Stomach (tissue), 9 donors: ENCODE data around the gene C4BPB. TPM values are rescaled to one million over a fixed set of nuclear protein-coding genes. Genes with fewer than 3 reads are reported as not detected.

Source experiments
- DNase-seq, 2 donors: peaks; one replicate each; pipeline versions ENCODE4 v3.0.0 to v3.0.0-alpha.2; 2013 to 2019
- H3K27ac ChIP-seq, 5 donors: fragments of 200-600 bp in 4 of 5; sonication (generic) in 4 of 5; one replicate each; pipeline ENCODE4 v1.5.1; 2013 to 2019; ENCODE audit warnings: mild to moderate bottlenecking in 1 of 5, moderate library complexity in 1 of 5
- H3K27me3 ChIP-seq, 3 donors: fragments of 200-600 bp; sonication (generic); one replicate each; pipeline ENCODE4 v1.5.1; 2017 to 2019; ENCODE audit warnings: mixed run types in 1 of 3
- H3K36me3 ChIP-seq, 4 donors: fragments of 200-600 bp; sonication (generic); 1 replicate in 3 of 4; 2 replicates in 1 of 4; pipeline ENCODE4 v1.5.1; 2016 to 2019
- H3K4me1 ChIP-seq, 4 donors: fragments of 200-600 bp; sonication (generic); one replicate each; pipeline ENCODE4 v1.5.1; 2016 to 2019
- H3K4me3 ChIP-seq, 4 donors: fragments of 200-600 bp; sonication (generic) in 3 of 4; one replicate each; pipeline ENCODE4 v1.5.1; 2016 to 2019; ENCODE audit warnings: mild to moderate bottlenecking in 1 of 4
- H3K9me3 ChIP-seq, 4 donors: fragments of 200-600 bp; sonication (generic); one replicate each; pipeline ENCODE4 v1.5.1; 2016 to 2019
- EP300 ChIP-seq: sonication (generic); formaldehyde crosslinking; IDR thresholded peaks from one replicate; pipeline ENCODE4 v1.6.1; 2017; ENCODE audit warnings: antibody characterized with exemption
- POLR2A ChIP-seq, 4 donors: fragments of 450-650 bp; IDR thresholded peaks; one replicate each; pipeline ENCODE4 v1.6.1; 2016; ENCODE audit warnings: antibody characterized with exemption in 4 of 4, control low read depth in 2 of 4, mild to moderate bottlenecking in 1 of 4, moderate library complexity in 1 of 4
- POLR2AphosphoS5 ChIP-seq, 3 donors: sonication (generic); formaldehyde crosslinking; IDR thresholded peaks; one replicate each; pipeline ENCODE4 v1.6.1; 2016; ENCODE audit warnings: antibody characterized with exemption in 3 of 3
- WGBS, 5 donors: extraction: QIAGEN DNeasy Blood & Tissue Kit in 3 of 5; methylation state at CpG; one replicate each; pipeline versions ENCODE4 v1.1.5 to v1.1.7; 2013 to 2018; 5-methylcytosine and 5-hydroxymethylcytosine counted together
- intact Hi-C: fragments of 100-400 bp; cut with DNase I; formaldehyde crosslinking; loops from one replicate; pipeline ENCODE4 v1.15.1; 2023; ENCODE audit warnings: low total_unique reads
- polyA plus RNA-seq, 3 donors: library from polyadenylated mRNA; stranded (reverse); fragments of 200-250 nt; gene quantifications; one replicate each; pipeline ENCODE4 v1.2.3, GENCODE V29; 2013
- total RNA-seq, 5 donors: library from RNA; depleted of rRNA; stranded (reverse); fragments of >200 nt; gene quantifications; one replicate each; pipeline versions ENCODE4 v1.1.0 to v1.2.3, GENCODE V29; 2014 to 2016
- TF ChIP-seq, protein P1 (sequence below), 7 experiments: fragments of 450-650 bp in 4 of 7; fragments of 200-600 bp in 3 of 7; sonication (generic) in 3 of 7; IDR thresholded peaks; one replicate each; pipeline ENCODE4 v1.5.1; 2016 to 2019; ENCODE audit warnings: antibody characterized with exemption in 7 of 7, control low read depth in 2 of 7, mild to moderate bottlenecking in 1 of 7
- donor health status: healthy with polysubstance abuse.
- donor health status: Bipolar disorder and iron deficiency.
- donor health status: healthy.

The C4BPB gene
- total and polyA plus RNA-seq, 8 donors: 3.5 to 18.9 (median 8.5) TPM; not detected in 3

DNA sequence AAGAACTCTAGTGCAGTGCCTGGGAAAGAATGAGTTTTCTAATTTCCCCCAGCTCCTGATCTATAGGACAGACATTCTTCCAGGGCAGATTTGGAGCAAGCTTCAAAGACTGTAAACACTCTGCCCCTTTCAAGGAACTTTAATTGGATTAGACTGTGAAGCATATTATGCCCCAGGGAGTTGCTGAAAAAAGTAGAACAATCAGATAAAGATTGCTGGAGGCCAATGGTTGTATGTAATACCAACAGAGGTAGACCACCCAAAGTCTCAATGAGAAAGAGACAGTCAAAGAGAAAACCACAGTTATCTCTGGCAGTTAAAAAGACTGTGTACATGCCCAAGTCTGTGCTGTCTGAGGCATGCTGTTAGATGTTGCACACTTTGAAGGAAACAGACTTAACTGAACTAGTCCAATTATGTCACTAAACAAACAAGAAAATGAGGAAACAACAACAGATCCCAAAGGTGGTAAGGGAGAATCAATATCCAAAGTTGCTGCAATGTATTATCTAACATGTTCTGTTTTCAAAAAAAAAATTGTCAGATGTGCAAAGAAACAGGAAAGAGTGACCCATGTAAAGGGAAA is 39.8 kb downstream of the C4BPB start:
- Histone ChIP-seq H3K4me3 (no peak overlapping the region), H3K4me1 (no peaks in the 10 kb centered on the region), H3K36me3 (peaks cover 0 to 15% (median 0%) of the 10 kb centered on the region in 4 donors), H3K27me3 (no peaks in the 10 kb centered on the region), H3K27ac (no peak overlapping the region), H3K9me3 (peaks cover 5 to 37% (median 27%) of the 10 kb centered on the region in 4 donors)
- DNase-seq: no peak
- TF ChIP-seq POLR2AphosphoS5 (IDR thresholded peaks at IDR 0.05) (no peak), POLR2A (IDR thresholded peaks at IDR 0.05) (no peak)
- TF ChIP-seq, protein P1, sequence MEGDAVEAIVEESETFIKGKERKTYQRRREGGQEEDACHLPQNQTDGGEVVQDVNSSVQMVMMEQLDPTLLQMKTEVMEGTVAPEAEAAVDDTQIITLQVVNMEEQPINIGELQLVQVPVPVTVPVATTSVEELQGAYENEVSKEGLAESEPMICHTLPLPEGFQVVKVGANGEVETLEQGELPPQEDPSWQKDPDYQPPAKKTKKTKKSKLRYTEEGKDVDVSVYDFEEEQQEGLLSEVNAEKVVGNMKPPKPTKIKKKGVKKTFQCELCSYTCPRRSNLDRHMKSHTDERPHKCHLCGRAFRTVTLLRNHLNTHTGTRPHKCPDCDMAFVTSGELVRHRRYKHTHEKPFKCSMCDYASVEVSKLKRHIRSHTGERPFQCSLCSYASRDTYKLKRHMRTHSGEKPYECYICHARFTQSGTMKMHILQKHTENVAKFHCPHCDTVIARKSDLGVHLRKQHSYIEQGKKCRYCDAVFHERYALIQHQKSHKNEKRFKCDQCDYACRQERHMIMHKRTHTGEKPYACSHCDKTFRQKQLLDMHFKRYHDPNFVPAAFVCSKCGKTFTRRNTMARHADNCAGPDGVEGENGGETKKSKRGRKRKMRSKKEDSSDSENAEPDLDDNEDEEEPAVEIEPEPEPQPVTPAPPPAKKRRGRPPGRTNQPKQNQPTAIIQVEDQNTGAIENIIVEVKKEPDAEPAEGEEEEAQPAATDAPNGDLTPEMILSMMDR (IDR thresholded peaks at IDR 0.05): no peak
- intact Hi-C loops: no loop called here

DNA sequence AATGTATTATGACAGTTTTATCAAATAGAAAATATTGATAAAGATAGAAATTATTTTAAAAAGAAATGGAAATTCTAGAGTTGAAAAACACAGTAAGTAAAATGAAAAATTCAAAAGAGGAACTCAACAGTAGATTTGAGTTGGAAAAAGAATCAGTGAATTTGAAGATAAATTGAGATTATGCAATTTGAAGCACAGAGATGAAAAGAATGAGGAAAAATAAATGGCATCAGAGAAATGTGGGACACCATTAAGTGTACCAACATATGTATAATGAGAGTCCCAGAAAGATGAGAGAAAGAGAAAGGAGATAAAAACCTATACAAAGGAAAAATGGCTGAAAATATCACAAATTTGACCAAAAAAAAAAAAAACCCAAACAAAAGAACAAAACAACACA is 40.4 kb downstream of the C4BPB start:
- DNase-seq: no peak
- Histone ChIP-seq H3K9me3 (peaks cover 5 to 37% (median 27%) of the 10 kb centered on the region in 4 donors), H3K4me1 (no peaks in the 10 kb centered on the region), H3K27ac (no peak overlapping the region), H3K36me3 (peaks cover 0 to 15% (median 0%) of the 10 kb centered on the region in 4 donors), H3K4me3 (no peak overlapping the region), H3K27me3 (no peaks in the 10 kb centered on the region)
- TF ChIP-seq, protein P1 (IDR thresholded peaks at IDR 0.05): no peak
- no peak for TF ChIP-seq POLR2A (IDR thresholded peaks at IDR 0.05)
- no peak for TF ChIP-seq POLR2AphosphoS5 (IDR thresholded peaks at IDR 0.05)
- no peak for TF ChIP-seq EP300
- intact Hi-C loops: no loop called here

DNA sequence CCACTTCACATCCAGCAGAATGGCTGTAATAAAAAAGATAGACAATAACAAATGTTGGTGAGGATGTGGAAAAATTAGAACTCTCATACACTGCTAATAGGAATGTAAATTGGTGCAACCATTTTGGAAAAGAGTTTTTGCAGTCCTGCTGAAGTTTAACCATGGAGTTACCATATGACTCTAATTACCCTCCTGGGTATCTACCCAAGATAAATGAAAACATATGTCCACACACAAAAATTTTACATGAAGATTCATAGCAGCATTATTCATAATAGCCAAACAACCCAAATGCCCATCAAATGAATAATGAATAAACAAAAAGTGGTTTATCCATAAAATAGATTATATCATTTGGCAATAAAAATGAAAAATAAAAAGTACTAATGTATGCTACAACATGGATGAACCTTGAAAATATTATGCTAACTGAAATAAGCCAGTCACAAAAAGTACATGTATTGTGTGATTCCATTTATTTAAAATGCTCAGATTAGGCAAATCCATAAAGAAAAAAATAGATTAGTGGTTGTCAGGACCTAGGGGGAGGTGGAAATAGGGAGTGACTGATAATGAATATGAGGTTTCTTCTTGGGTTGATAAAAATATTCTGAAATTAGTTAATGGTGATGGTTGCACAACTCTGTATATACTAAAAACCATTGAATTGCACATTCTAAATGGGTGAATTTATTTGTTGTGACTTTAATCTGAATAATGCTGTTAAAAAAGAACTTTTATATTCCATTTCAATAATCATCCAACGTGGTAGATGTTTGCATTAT is 41.8 kb downstream of the C4BPB start:
- Histone ChIP-seq H3K27me3 (no peaks in the 10 kb centered on the region), H3K36me3 (peaks cover 0 to 11% (median 0%) of the 10 kb centered on the region in 4 donors), H3K4me1 (no peaks in the 10 kb centered on the region), H3K27ac (no peak overlapping the region), H3K4me3 (no peak overlapping the region), H3K9me3 (peaks cover 5 to 35% (median 26%) of the 10 kb centered on the region in 4 donors)
- intact Hi-C loops: no loop called here
- WGBS, 5 donors: 46 to 58% (median 47%) methylated on average over 1 of the region's 1 CpG
- no peak for DNase-seq
- TF ChIP-seq, protein P1 (IDR thresholded peaks at IDR 0.05): no peak
- no peak for TF ChIP-seq POLR2AphosphoS5 (IDR thresholded peaks at IDR 0.05)
- TF ChIP-seq EP300: no peak
- TF ChIP-seq POLR2A (IDR thresholded peaks at IDR 0.05): no peak

DNA sequence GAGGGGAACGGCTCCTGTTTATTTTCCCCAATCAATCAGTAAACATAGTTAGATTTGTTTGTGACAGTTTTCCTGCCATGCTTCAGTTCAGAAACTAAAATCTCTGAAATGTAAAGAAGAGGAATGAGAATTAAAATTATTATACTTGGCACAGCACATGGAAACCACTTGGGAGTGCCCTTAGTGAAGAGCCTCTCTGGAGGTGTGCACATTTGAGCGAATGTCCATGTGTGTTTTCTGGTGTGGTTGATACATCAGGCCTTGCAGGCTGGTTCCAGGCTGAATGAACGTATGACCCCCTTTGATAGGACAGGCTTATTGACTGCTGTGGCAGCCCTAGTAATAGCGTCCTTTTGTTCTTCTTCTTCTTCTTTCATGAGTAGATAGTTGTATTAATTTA is 42.5 kb downstream of the C4BPB start:
- intact Hi-C loops: no loop called here
- no peak overlapping the region for H3K27ac ChIP-seq
- WGBS, 5 donors: 79 to 86% (median 82%) methylated on average over 4 of the region's 4 CpGs

More for the DNA sequence above, 42.5 kb downstream of the C4BPB start:
- no peak for DNase-seq
- TF ChIP-seq POLR2A (IDR thresholded peaks at IDR 0.05) (no peak), POLR2AphosphoS5 (IDR thresholded peaks at IDR 0.05) (no peak), EP300 (no peak)
- TF ChIP-seq, protein P1 (IDR thresholded peaks at IDR 0.05): no peak
- H3K9me3 ChIP-seq: peaks cover 5 to 32% (median 24%) of the 10 kb centered on the region in 4 donors
- no peak overlapping the region for H3K4me3 ChIP-seq
- peaks cover 0 to 10% (median 0%) of the 10 kb centered on the region in 4 donors for H3K36me3 ChIP-seq
- no peaks in the 10 kb centered on the region for H3K27me3 ChIP-seq
- no peaks in the 10 kb centered on the region for H3K4me1 ChIP-seq
